C4-2B (cell line): ENCODE results near the gene KLHL3.

Experiments
- H3K27ac ChIP-seq: fragments of 450-650 bp; 2 replicates; pipeline ENCODE4 v1.5.1; 2017
- ZFX ChIP-seq: fragments of 450-650 bp; IDR thresholded peaks from 2 replicates; pipeline ENCODE4 v1.6.1; 2017
- TF ChIP-seq, protein P1 (sequence below): fragments of 450-650 bp; conservative IDR thresholded peaks from 2 replicates; pipeline ENCODE4 v1.5.1; 2017; ENCODE audit warnings: mild to moderate bottlenecking

The KLHL3 gene

DNA sequence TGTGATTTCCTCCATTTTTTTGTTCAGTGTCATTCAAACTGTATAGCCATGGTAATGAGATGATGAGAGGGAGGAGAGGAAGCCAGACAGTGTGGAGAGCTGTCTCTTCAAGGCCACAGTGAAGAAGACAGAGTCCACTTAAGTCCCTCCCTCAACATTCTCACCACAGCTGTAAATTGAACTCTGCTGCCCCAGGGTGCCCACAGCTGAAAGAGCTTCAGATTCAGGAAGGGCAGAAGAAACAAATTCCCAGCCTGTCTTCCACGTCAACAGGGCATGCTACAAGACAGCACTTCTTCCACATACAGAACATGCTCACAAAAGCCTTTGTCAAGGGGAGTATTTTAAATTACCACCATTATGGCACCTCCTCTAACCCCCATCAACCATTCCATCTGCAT, 100.4 kb downstream of the KLHL3 start:
- no peak for TF ChIP-seq ZFX
- TF ChIP-seq, protein P1, sequence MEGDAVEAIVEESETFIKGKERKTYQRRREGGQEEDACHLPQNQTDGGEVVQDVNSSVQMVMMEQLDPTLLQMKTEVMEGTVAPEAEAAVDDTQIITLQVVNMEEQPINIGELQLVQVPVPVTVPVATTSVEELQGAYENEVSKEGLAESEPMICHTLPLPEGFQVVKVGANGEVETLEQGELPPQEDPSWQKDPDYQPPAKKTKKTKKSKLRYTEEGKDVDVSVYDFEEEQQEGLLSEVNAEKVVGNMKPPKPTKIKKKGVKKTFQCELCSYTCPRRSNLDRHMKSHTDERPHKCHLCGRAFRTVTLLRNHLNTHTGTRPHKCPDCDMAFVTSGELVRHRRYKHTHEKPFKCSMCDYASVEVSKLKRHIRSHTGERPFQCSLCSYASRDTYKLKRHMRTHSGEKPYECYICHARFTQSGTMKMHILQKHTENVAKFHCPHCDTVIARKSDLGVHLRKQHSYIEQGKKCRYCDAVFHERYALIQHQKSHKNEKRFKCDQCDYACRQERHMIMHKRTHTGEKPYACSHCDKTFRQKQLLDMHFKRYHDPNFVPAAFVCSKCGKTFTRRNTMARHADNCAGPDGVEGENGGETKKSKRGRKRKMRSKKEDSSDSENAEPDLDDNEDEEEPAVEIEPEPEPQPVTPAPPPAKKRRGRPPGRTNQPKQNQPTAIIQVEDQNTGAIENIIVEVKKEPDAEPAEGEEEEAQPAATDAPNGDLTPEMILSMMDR = no peak
- no peak overlapping the region for H3K27ac ChIP-seq

DNA sequence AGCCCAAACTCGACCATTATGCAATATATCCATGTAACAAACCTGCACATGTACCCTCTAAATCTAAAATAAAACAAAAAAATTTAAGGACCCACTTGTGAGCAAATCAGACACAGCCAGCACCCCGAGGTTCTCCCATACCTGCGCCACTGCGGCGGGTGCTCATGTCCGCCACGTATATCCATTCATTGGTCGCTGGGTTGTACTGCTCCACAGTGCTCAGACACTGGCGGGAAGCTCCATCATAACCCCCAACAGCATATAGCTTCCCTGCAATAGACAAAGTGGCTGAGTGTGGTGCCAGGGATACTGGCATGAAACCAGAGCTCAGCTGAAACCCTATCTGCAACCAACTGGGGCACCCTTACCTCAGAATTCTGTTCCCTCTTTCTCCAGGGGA, 102.0 kb downstream of the KLHL3 start:
- TF ChIP-seq, protein P1 = no peak
- no peak for TF ChIP-seq ZFX

DNA sequence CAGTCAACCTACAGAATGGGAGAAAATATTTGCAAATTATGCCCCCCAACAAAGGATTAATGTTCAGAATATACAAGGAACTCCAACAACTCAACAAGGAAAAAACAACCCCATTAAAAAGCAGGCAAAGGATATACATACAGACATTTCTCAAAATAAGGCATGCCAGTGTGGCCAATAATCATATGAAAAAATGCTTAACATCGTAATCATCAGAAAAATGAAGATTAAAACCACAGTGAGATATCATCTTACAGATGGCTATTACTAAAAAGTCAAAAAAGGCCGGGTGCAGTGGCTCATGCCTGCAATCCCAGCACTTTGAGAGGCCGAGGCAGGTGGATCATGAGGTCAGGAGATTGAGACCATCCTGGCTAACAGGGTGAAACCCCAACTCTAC, 103.2 kb downstream of the KLHL3 start:
- no peak for TF ChIP-seq ZFX
- TF ChIP-seq, protein P1 = no peak

More for the DNA sequence above, 102.0 kb downstream of the KLHL3 start:
- no peak overlapping the region for H3K27ac ChIP-seq

DNA sequence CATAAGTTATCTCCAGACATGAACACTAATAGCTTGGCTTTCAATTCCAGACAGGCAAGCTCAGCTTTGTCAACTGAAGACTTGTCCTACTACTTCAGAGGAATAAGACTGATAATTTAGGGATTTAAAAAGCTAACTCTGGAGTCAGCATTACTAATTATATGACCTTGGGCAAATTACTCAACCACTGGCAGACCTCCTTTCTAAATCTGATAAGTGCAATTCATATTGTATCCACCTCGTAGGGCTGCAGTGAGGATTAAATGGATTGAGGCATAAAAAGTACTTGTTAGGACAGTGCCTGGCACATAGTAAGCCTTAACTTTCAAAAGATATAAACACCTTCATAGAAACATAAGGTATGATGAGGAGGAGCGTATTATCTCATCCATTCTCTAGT, 104.4 kb downstream of the KLHL3 start:
- TF ChIP-seq, protein P1 = no peak
- no peak for TF ChIP-seq ZFX
- no peak overlapping the region for H3K27ac ChIP-seq

More for the DNA sequence above, 103.2 kb downstream of the KLHL3 start:
- H3K27ac ChIP-seq = no peak overlapping the region

DNA sequence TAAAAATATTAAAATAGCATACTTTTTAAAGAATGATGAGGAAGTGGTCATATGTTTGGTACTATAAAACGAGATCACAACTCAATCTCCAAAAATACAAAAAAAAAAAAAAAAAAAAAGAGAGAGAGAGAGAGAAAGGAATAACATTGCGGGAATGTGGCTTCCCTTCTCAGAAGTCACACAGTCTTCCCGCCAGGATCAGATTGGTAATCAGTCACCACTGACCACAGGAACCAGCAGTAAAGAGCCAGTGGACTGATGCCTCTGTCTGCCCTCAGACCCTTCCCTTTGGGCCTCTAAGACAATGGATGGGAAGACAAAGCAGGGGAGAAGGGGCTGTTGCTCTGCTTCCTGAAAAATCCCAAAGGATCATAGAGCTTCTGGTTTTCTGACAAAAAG, 104.9 kb downstream of the KLHL3 start:
- TF ChIP-seq ZFX = no peak
- TF ChIP-seq, protein P1 = no peak
- no peak overlapping the region for H3K27ac ChIP-seq

DNA sequence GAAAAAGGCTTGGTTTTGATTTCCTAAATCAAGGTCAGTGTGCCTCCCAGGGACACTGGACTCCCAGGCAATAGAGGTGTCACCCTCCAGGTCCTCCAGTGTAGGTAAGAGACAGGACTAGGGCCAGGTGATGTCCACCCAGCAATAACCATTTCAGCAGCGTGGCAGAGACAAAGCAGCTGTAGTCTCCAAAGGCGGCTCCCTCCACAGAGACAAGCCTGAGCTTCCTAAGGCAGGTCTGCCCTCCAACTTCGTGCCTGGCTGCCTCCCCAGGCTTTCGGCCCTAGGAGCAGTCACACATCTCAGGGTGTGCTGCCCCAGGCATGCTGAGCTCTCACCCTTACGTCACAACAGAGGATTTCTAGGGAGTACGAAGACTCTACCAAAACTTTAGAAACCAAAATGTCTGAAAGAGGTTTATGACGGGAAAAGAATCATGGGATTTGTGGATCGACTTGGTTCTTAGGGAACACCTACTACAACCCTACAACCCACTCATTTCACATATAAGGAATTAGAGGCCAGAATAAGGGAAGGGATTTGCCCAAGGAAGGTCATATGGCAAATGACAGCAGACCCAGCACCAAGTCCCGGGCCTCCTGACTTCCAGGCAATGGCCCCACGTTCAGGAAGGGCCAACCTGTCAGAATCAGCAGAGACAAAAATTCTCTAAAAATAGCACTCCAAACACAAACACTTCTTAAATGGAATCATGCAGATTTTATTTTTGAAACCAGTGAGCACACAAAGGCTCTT, 105.5 kb downstream of the KLHL3 start:
- no peak overlapping the region for H3K27ac ChIP-seq
- TF ChIP-seq, protein P1 = no peak
- no peak for TF ChIP-seq ZFX

DNA sequence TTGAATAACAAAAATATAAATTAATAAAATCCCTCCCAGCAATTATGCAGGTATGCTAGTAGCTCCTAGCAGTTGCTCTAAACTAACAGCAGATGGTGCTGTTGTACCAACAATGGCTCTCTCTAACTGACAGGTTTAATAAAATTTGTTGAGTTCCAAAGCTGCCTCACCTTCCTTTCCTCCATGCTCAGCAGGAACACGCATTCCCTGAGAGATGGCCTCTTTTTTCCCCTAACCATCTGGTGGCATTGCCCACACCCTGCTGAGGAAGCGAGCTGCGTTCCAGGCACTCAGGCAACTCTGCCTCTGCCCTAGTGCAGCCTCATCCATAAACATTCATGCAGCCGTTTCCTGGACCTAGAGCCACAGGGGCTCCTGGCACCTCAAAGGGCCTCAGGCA, 106.2 kb downstream of the KLHL3 start:
- H3K27ac ChIP-seq = no peak overlapping the region
- no peak for TF ChIP-seq ZFX
- TF ChIP-seq, protein P1 = peak; percentile 90
